ENCODE measurements around the gene IL13RA1. TPM values are rescaled to one million over a fixed set of nuclear protein-coding genes. Genes with fewer than 3 reads are reported as not detected.

IL13RA1 gene
- total RNA-seq, 1 experiment from 2014 or later: 14.4 TPM

GRCh38 chrX:118727686-118728339 lies 407 bp downstream of the IL13RA1 start:
- H4K20me1 ChIP-seq (ENCODE audit: control insufficient read depth, insufficient read depth, insufficient read length): no peaks in the 10 kb centered on the region
- no peak for DNase-seq
- no peak overlapping the region for H2BK15ac ChIP-seq (ENCODE audit: low read depth, low read length)
- H3K23ac ChIP-seq (ENCODE audit: insufficient read length, low read depth, low read length): no peak overlapping the region
- H3K27me3 ChIP-seq (ENCODE audit: insufficient read depth, low read length): no peaks in the 10 kb centered on the region; the same call in 1 of the 2 replicates
- H3K14ac ChIP-seq (ENCODE audit: insufficient read depth, low read length): no peak overlapping the region
- no peak overlapping the region for H3K9ac ChIP-seq (ENCODE audit: extremely low read depth, insufficient read length, low read length)
- no peak overlapping the region for H4K5ac ChIP-seq (ENCODE audit: insufficient read length, low read depth, low read length)
- H4K91ac ChIP-seq (ENCODE audit: insufficient read length, low read depth, low read length): no peak overlapping the region
- Mint-ChIP-seq H3K9me3 (peaks cover 9 to 73% of the 10 kb centered on the region in 2 experiments), H3K4me1 (peaks cover 26 to 41% of the 10 kb centered on the region in 2 experiments), H3K36me3 (ENCODE audit: insufficient read depth in 1 of 3, low read depth in 3 of 3) (peaks cover 0 to 4% (median 0%) of the 10 kb centered on the region in 3 experiments; a peak in 3 of 7 replicates), H3K4me3 (peak overlapping the region; percentile 68 to 79), H3K27ac (no peak overlapping the region), H3K27me3 (ENCODE audit: low read depth) (peaks cover 17% of the 10 kb centered on the region)
- no peak overlapping the region for H3K56ac ChIP-seq (ENCODE audit: insufficient read length, low read depth, low read length)
- no peaks in the 10 kb centered on the region for H3K23me2 ChIP-seq (ENCODE audit: insufficient read length, low read depth, low read length, poor library complexity, severe bottlenecking)
- no peak overlapping the region for H2BK120ac ChIP-seq (ENCODE audit: low read depth, low read length, poor library complexity, severe bottlenecking)
- no CpG with 5 or more reads among the region's 73 CpGs for WGBS (ENCODE audit: extremely low coverage, insufficient read length, low lambda C conversion rate)
- no peak for TF ChIP-seq CTCF (conservative IDR thresholded peaks at IDR 0.05)
- H2BK20ac ChIP-seq (ENCODE audit: low read depth, low read length, poor library complexity, severe bottlenecking): no peak overlapping the region
- peaks cover 31% of the 10 kb centered on the region for H3K9me3 ChIP-seq (ENCODE audit: control insufficient read depth, low read depth, low read length)
- H3K4me1 ChIP-seq (ENCODE audit: insufficient read depth, low read length): peaks cover 3% of the 10 kb centered on the region; the same call in 1 of the 2 replicates
- H3K79me1 ChIP-seq (ENCODE audit: insufficient read depth, low read depth, low read length, poor library complexity, severe bottlenecking): no peaks in the 10 kb centered on the region
- no peak overlapping the region for H3K27ac ChIP-seq (ENCODE audit: insufficient read length, low read depth, low read length)
- no peak overlapping the region for H2AK5ac ChIP-seq (ENCODE audit: insufficient read length, low read length)
- H3T11ph ChIP-seq (ENCODE audit: low read length): no peak overlapping the region
- no peak overlapping the region for H3K4ac ChIP-seq (ENCODE audit: low read depth, low read length)
- H4K8ac ChIP-seq (replicated peaks; ENCODE audit: insufficient read length, low read depth, low read length): no peak overlapping the region
- peak overlapping the region; percentile 44 for H3K4me2 ChIP-seq (ENCODE audit: insufficient read depth, insufficient read length, low read length)
- no peak overlapping the region for H2AFZ ChIP-seq (ENCODE audit: low read length)
- H2BK12ac ChIP-seq (ENCODE audit: insufficient read length, low read depth, low read length): no peak overlapping the region
- no peak overlapping the region for H2BK5ac ChIP-seq (ENCODE audit: insufficient read length, low read length)
- no peaks in the 10 kb centered on the region for H3K79me2 ChIP-seq (ENCODE audit: insufficient read depth, low read length)
- no peak overlapping the region for H3K18ac ChIP-seq (ENCODE audit: insufficient read length, low read depth, low read length)

All from H9 (cell line).